HepG2 (cell line): Measurements from ENCODE around the gene NPBWR2. TPM values are rescaled to one million over a fixed set of nuclear protein-coding genes. Genes with fewer than 3 reads are reported as not detected.

Source experiments
- GTF3A ChIP-seq: sonication (generic); formaldehyde crosslinking; conservative IDR thresholded peaks from 2 replicates; pipeline ENCODE4 v1.4.0; 2020; ENCODE audit warnings: mild to moderate bottlenecking, missing genetic modification reagents
- MXD4 ChIP-seq: IDR thresholded peaks from 2 replicates; pipeline ENCODE4 v1.6.1; 2016; ENCODE audit warnings: mild to moderate bottlenecking, missing biosample characterization, missing genetic modification reagents
- PHF8 ChIP-seq: sonication (generic); formaldehyde crosslinking; IDR thresholded peaks from 2 replicates; pipeline ENCODE4 v1.5.0; 2020; ENCODE audit warnings: missing genetic modification reagents
- SOX13 ChIP-seq, 3 experiments: fragments of 450-650 bp in 1 of 3; sonication (generic) in 1 of 3; formaldehyde crosslinking in 1 of 3; IDR thresholded peaks in 2 of 3; conservative IDR thresholded peaks in 1 of 3; 2 replicates each; pipeline versions ENCODE4 v1.5.0 to v1.6.1; 2016 to 2020; ENCODE audit warnings: antibody characterized with exemption in 1 of 3, mild to moderate bottlenecking in 1 of 3, missing compliant biosample characterization in 1 of 3, missing genetic modification reagents in 1 of 3, moderate library complexity in 1 of 3
- SOX6 ChIP-seq, 2 experiments: fragments of 450-650 bp in 1 of 2; sonication (generic) in 1 of 2; formaldehyde crosslinking in 1 of 2; IDR thresholded peaks; 2 replicates each; pipeline versions ENCODE4 v1.4.0 to v1.6.1; 2017 to 2020; ENCODE audit warnings: antibody characterized with exemption in 1 of 2, mild to moderate bottlenecking in 1 of 2, missing genetic modification reagents in 1 of 2
- TBP ChIP-seq: sonication (generic); formaldehyde crosslinking; IDR thresholded peaks from 2 replicates; pipeline ENCODE4 v1.5.0; 2020; ENCODE audit warnings: missing genetic modification reagents
- ZBTB21 ChIP-seq: sonication (generic); formaldehyde crosslinking; IDR thresholded peaks from 2 replicates; pipeline ENCODE4 v1.4.0; 2020; ENCODE audit warnings: missing genetic modification reagents
- ZNF10 ChIP-seq: sonication (generic); formaldehyde crosslinking; IDR thresholded peaks from 2 replicates; pipeline ENCODE4 v1.4.0; 2020; ENCODE audit warnings: mild to moderate bottlenecking, low read depth, missing genetic modification reagents, borderline replicate concordance
- ZNF12 ChIP-seq: sonication (generic); formaldehyde crosslinking; IDR thresholded peaks from 2 replicates; pipeline ENCODE4 v1.5.0; 2020; ENCODE audit warnings: missing genetic modification reagents
- ZNF331 ChIP-seq: sonication (generic); formaldehyde crosslinking; IDR thresholded peaks from 2 replicates; pipeline ENCODE4 v1.4.0; 2020; ENCODE audit warnings: missing genetic modification reagents
- ZNF468 ChIP-seq: sonication (generic); formaldehyde crosslinking; IDR thresholded peaks from 2 replicates; pipeline ENCODE4 v1.8.0; 2022; ENCODE audit warnings: mild to moderate bottlenecking, moderate library complexity, missing genetic modification reagents
- ZNF558 ChIP-seq: sonication (generic); formaldehyde crosslinking; IDR thresholded peaks from 2 replicates; pipeline ENCODE4 v1.9.0; 2022; ENCODE audit warnings: mild to moderate bottlenecking, missing genetic modification reagents, borderline replicate concordance
- ZNF562 ChIP-seq: sonication (generic); formaldehyde crosslinking; IDR thresholded peaks from 2 replicates; pipeline ENCODE4 v1.8.0; 2022; ENCODE audit warnings: missing genetic modification reagents, borderline replicate concordance
- ZNF563 ChIP-seq: sonication (generic); formaldehyde crosslinking; IDR thresholded peaks from 2 replicates; pipeline ENCODE4 v1.8.0; 2022; ENCODE audit warnings: mild to moderate bottlenecking, moderate library complexity, missing genetic modification reagents
- ZNF615 ChIP-seq: sonication (generic); formaldehyde crosslinking; IDR thresholded peaks from 2 replicates; pipeline ENCODE4 v1.5.0; 2020; ENCODE audit warnings: mild to moderate bottlenecking, missing genetic modification reagents, borderline replicate concordance
- ZNF652 ChIP-seq: IDR thresholded peaks from 2 replicates; pipeline ENCODE4 v1.6.1; 2016; ENCODE audit warnings: low read depth, borderline replicate concordance
- polyA plus RNA-seq, 8 experiments: library from polyadenylated mRNA; depleted of rRNA in 3 of 8; stranded (reverse) in 7 of 8; unstranded in 1 of 8; fragments of >200 nt; fragmentation: Illumina TruSeq in 4 of 8; extraction: Trizol in 4 of 8; gene quantifications; 2 replicates each; pipeline versions ENCODE4 v1.2.1 to v1.2.3, GENCODE V29; 2011 to 2016; ENCODE audit warnings: low read depth in 4 of 8, missing spikeins in 1 of 8, mixed read lengths in 1 of 8; ENCODE audit not compliant: insufficient read depth in 1 of 8
- total RNA-seq, 5 experiments: library from RNA; depleted of rRNA; stranded (reverse); fragments of >200 nt; fragmentation: Illumina TruSeq; extraction: Trizol; gene quantifications; 2 replicates each; pipeline ENCODE4 v1.2.3, GENCODE V29; 2016; ENCODE audit warnings: low read depth in 1 of 5
- TF ChIP-seq, protein P1 (sequence below): sonication (generic); formaldehyde crosslinking; IDR thresholded peaks from 2 replicates; pipeline ENCODE4 v1.9.0; 2022; ENCODE audit warnings: low read depth, missing genetic modification reagents
- TF ChIP-seq, protein P2 (sequence below): sonication (generic); formaldehyde crosslinking; IDR thresholded peaks from 2 replicates; pipeline ENCODE4 v1.5.0; 2020; ENCODE audit warnings: missing genetic modification reagents, mild to moderate bottlenecking, borderline replicate concordance
- TF ChIP-seq, protein P3 (sequence below): sonication (generic); formaldehyde crosslinking; IDR thresholded peaks from 2 replicates; pipeline ENCODE4 v1.4.0; 2020; ENCODE audit warnings: low read depth, mild to moderate bottlenecking, missing genetic modification reagents
- TF ChIP-seq, protein P4 (sequence below): sonication (generic); formaldehyde crosslinking; IDR thresholded peaks from 2 replicates; pipeline ENCODE4 v1.8.1; 2023; ENCODE audit warnings: mild to moderate bottlenecking, inconsistent platforms, moderate library complexity, missing genetic modification reagents, borderline replicate concordance
- TF ChIP-seq, protein P5 (sequence below): IDR thresholded peaks from 2 replicates; pipeline ENCODE4 v1.6.1; 2016; ENCODE audit warnings: missing compliant biosample characterization, missing genetic modification reagents, borderline replicate concordance

NPBWR2 gene
- total and polyA plus RNA-seq, 2 of the 13 experiments (the other 11 are each of a cell fraction or from before 2014, with no cell fraction given), result not detected

DNA sequence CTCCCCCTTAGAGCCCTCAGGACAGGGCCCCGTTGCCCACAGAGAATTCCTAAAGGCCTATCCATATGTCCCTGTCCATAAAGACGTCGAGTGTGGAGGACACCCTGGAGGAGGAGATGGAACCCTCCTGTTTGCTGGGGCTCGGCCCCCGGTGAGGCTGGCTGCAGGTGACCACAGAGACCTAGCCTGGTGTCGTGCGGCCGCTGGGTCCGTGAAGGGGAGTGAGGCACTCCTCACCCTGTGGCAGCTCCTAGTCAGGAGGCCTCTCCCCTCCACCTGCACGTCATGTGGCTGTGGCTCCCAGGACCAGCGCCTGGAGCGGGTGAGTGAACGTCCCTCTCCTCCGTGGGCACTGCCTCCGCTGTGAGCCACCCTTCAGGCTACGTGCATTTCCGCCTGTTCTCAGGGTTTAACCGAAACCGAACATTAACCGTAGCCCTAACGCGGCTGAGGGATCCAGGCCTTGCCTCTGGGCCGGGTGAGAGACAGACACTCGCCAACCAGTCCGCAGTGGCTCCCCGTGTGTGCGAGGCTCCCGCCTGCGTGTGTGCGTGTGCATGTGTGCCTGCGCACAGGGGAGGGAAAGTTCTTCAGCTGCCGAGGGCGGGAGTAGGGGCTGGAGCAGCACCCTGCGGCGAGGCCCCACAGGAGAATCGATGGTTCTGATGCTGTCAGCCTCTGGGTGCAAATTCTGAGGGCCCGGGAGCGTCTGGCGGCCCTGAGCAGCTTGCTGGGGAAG, 50.3 kb downstream of the NPBWR2 start (continued):
- TF ChIP-seq, protein P1, sequence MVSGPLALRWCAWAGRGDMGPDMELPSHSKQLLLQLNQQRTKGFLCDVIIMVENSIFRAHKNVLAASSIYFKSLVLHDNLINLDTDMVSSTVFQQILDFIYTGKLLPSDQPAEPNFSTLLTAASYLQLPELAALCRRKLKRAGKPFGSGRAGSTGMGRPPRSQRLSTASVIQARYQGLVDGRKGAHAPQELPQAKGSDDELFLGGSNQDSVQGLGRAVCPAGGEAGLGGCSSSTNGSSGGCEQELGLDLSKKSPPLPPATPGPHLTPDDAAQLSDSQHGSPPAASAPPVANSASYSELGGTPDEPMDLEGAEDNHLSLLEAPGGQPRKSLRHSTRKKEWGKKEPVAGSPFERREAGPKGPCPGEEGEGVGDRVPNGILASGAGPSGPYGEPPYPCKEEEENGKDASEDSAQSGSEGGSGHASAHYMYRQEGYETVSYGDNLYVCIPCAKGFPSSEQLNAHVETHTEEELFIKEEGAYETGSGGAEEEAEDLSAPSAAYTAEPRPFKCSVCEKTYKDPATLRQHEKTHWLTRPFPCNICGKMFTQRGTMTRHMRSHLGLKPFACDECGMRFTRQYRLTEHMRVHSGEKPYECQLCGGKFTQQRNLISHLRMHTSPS (CRISPR knock-in tag), result 0 out of 2 replicates have a peak, but pooled peaks have one; percentile 8
- TF ChIP-seq ZNF468 (CRISPR knock-in tag) (no peak), ZBTB21 (CRISPR knock-in tag) (no peak; the same call in 1 of the 2 replicates), ZNF331 (CRISPR knock-in tag) (peak; percentile 8; the same call in 1 of the 2 replicates), ZNF563 (CRISPR knock-in tag) (peak; percentile 69; the same call in 1 of the 2 replicates), ZNF562 (CRISPR knock-in tag) (no peak), GTF3A (CRISPR knock-in tag) (no peak; the same call in none of the 2 replicates), ZNF558 (CRISPR knock-in tag) (0 out of 2 replicates have a peak, but pooled peaks have one; percentile 50), SOX13 (IDR thresholded peaks at IDR 0.05) (no peak), SOX13 (CRISPR knock-in tag; conservative IDR thresholded peaks at IDR 0.05 in 1 of 2, IDR thresholded peaks at IDR 0.05 in 1 of 2) (no peak), ZNF615 (no peak), SOX6 (IDR thresholded peaks at IDR 0.05) (no peak), SOX6 (CRISPR knock-in tag; IDR thresholded peaks at IDR 0.05) (no peak), ZNF12 (CRISPR knock-in tag) (peak; percentile 37; the same call in 1 of the 2 replicates), PHF8 (peak; percentile 56), ZNF10 (CRISPR knock-in tag) (no peak), MXD4 (CRISPR knock-in tag) (0 out of 2 replicates have a peak, but pooled peaks have one; percentile 8), TBP (CRISPR knock-in tag) (no peak), ZNF652 (CRISPR knock-in tag) (no peak)
- TF ChIP-seq, protein P2, sequence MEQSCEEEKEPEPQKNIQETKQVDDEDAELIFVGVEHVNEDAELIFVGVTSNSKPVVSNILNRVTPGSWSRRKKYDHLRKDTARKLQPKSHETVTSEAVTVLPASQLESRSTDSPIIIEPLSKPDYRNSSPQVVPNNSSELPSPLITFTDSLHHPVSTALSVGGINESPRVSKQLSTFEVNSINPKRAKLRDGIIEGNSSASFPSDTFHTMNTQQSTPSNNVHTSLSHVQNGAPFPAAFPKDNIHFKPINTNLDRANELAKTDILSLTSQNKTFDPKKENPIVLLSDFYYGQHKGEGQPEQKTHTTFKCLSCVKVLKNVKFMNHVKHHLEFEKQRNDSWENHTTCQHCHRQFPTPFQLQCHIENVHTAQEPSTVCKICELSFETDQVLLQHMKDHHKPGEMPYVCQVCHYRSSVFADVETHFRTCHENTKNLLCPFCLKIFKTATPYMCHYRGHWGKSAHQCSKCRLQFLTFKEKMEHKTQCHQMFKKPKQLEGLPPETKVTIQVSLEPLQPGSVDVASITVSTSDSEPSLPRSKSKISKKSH (CRISPR knock-in tag), result peak; percentile 59; the same call in 1 of the 2 replicates
- TF ChIP-seq, protein P3, sequence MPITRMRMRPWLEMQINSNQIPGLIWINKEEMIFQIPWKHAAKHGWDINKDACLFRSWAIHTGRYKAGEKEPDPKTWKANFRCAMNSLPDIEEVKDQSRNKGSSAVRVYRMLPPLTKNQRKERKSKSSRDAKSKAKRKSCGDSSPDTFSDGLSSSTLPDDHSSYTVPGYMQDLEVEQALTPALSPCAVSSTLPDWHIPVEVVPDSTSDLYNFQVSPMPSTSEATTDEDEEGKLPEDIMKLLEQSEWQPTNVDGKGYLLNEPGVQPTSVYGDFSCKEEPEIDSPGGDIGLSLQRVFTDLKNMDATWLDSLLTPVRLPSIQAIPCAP (CRISPR knock-in tag), result no peak
- TF ChIP-seq, protein P4, sequence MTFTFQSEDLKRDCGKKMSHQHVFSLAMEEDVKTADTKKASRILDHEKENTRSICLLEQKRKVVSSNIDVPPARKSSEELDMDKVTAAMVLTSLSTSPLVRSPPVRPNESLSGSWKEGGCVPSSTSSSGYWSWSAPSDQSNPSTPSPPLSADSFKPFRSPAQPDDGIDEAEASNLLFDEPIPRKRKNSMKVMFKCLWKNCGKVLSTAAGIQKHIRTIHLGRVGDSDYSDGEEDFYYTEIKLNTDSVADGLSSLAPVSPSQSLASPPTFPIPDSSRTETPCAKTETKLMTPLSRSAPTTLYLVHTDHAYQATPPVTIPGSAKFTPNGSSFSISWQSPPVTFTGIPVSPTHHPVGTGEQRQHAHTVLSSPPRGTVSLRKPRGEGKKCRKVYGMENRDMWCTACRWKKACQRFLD (CRISPR knock-in tag), result 0 out of 2 replicates have a peak, but pooled peaks have one; percentile 50
- TF ChIP-seq, protein P5, sequence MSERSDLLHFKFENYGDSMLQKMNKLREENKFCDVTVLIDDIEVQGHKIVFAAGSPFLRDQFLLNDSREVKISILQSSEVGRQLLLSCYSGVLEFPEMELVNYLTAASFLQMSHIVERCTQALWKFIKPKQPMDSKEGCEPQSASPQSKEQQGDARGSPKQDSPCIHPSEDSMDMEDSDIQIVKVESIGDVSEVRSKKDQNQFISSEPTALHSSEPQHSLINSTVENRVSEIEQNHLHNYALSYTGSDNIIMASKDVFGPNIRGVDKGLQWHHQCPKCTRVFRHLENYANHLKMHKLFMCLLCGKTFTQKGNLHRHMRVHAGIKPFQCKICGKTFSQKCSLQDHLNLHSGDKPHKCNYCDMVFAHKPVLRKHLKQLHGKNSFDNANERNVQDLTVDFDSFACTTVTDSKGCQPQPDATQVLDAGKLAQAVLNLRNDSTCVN (CRISPR knock-in tag), result no peak
